ENCODE measurements around the gene LYVE1.

Gene LYVE1

DNA sequence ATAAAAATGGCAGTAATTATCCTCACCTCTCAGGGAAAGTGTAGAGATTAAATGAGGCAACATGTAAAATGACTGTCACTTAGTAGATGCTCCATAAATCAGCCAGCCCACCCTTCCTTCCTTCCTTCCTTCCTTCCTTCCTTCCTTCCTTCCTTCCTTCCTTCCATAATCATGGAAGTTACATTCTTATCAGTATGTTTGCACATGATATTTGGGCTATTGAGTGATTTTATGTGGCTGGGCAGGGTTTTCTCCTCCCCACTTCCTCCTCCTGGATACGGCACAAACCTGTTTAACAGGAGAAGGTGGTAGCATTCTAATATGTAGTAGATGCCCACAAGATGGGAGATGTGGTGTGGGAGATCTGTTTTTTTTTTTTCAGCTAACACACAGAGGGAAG lies 11.9 kb downstream of the LYVE1 start:
- DNase-seq (ENCODE audit: low spot score) = no peak

- no peak for DNase-seq (ENCODE audit: low spot score)
Measured at GRCh38 chr11:10551845-10552352, 16.6 kb downstream of the LYVE1 start.

DNA sequence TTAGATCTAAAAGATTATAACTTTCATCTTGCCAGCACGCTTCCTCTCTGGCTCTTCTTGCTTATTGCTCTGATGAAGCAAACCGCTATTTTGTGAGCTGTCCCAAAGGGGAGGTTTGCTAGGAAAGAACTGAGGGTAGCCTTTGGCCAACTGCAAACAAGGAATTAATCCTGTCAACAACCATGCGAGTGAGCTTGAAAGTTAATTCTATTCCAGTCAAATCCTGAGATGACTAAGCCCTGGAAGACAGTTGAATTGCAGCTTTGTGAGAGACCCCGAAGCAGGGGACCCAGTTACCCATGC lies 17.2 kb downstream of the LYVE1 start:
- no peak for DNase-seq (ENCODE audit: low spot score)

DNA sequence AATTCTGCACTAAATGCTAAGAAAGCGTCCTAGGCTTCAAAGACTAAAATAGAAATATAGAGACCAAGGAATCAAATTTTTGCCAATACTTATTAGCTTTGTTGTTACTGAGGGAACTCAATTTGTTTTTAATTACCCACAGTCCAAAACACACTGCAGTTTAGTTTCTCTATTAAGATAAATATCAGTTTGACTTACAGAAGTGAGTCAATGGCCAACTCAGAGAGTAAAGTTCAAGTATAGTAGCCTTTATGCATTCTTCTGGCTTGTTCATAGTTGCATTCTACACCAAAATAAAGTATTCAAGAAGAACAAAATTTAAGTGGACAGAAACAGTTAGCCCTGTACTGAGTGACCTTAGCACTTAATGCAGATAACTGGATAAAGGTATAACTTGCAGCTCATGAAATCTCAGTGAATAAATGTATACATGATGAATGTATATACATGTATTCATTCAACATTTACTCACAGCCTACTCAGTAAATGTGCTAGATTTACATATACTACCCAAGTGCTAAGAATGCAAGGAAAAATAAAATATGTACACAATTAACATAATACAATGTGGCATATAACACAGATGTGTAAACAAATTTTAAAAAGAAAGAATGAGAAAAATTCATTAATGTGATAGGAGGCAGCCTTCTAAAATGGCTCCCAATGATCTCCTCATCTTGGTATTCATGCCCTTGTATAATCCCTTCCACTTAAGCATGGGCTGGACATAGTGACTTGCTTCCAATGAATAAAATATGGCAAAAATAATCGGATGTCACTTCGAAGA lies 17.8 kb downstream of the LYVE1 start:
- peak; percentile 54 for DNase-seq (ENCODE audit: low spot score)

DNA sequence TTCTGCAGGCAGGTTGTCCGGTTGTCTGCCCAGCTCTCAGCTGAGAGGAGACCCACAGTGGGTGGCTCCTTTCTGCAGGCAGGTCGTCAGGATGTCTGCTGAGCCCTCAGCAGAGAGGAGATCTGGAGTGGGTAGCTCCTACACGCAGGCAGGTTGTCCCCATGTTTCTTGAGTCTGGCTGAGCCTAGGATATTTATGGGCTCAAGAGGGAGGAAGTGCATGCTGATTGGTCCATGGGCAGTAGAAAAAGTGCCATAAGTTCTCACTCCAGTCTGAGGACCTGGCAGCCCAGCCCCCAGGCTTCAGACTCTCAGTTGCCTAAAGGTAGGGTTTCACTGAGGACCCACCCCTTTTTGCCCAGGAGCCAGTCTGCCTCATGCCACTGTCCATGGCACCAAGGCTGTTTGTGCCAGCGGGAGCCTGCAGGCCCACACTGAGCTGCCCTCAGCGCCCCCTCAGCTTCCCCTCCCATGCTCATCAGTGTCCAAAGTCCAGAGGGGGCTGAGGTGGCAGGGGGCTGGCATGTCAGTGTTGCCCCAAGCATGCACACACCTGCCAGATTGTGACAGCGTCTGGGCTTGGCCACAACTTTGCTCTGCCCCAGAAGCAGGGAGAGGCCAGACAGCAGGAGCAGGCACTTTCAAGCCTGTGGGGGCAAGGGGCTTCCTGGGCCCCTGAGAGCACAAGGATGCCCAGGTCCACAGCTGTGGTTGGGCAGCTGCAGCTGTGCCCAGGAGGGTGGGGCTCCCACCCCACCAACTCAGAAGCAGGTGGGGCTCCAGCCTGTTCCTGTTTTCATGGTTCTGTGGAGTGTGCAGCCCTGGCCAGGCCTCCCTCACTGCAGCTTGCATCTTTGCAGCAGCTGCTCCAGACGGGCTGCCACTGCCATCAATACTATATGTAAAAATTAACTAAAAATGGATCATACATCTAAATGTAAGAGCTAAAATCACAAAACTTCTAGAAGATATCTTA lies 23.7 kb downstream of the LYVE1 start:
- no peak for DNase-seq (ENCODE audit: low spot score)

DNA sequence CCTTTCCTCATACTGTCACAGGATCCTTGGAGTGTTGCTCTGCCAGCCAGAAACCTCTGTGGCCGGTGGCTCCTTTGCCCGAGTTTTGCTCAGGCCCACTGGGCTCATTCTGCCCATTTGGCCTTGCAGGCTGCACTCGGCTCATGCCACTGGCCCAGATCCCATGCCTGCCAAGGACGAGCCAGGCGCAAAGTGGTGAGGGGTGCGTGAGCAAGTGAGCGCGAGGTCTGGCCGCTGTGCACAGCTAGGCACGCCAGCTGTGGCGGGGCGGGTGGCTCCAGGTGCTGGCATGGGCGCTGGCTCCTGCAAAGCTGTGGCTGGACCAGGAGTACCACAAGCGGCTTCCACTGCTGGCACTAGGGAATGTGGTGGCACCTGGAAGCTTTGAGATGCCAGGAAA lies 24.7 kb downstream of the LYVE1 start:
- DNase-seq (ENCODE audit: low spot score) = no peak

- DNase-seq (ENCODE audit: low spot score) = no peak
Measured at GRCh38 chr11:10542776-10543175, 25.7 kb downstream of the LYVE1 start.

- DNase-seq (ENCODE audit: low spot score) = no peak
Measured at GRCh38 chr11:10541561-10541930, 26.9 kb downstream of the LYVE1 start.

DNA sequence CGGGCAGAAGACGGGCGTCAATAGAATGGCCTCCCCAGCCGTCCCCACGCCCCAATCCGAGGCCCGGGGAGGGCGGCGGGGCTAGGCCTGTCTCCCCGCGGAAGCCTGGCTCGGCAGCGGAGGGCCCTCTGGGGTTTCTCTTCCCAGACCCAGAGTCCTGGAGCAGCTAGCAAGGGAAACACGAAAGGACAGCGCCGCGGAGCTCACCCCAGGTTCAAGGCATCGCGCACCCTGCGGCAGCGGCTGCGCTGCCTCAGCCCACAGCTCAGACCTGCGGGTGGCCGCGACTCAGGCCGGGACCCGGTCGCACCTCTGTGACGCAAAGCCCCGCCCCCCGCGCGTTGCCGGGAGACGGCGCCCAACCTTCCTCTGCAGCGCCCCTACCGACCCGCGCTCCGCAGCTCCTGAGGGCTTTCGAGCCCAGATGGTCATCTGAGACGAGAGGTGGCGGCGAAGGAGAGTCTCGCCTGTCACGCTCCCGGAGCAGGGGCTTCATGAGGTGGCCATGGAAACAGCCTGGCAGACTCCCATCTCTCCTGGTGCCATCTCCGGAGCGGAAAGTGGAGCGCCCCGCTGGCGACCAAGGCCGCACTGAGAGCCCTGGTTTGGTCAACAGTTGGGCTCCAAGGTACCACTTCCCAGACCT lies 27.4 kb downstream of the LYVE1 start, which contains the start of gene RNF141:
Gene RNF141 (minus strand): TSS at position 273 of the 646 bp plus-strand sequence. CDS start 7,029 bp downstream, outside the sequence.
- peak; percentile 95 for DNase-seq (ENCODE audit: low spot score)

- DNase-seq (ENCODE audit: low spot score) = no peak
Measured at GRCh38 chr11:10540546-10540914, 27.9 kb downstream of the LYVE1 start.

GRCh38 chr11:10539339-10539738 lies 29.1 kb downstream of the LYVE1 start:
- no peak for DNase-seq (ENCODE audit: low spot score)

GRCh38 chr11:10538924-10539323 lies 29.5 kb downstream of the LYVE1 start:
- no peak for DNase-seq (ENCODE audit: low spot score)

DNA sequence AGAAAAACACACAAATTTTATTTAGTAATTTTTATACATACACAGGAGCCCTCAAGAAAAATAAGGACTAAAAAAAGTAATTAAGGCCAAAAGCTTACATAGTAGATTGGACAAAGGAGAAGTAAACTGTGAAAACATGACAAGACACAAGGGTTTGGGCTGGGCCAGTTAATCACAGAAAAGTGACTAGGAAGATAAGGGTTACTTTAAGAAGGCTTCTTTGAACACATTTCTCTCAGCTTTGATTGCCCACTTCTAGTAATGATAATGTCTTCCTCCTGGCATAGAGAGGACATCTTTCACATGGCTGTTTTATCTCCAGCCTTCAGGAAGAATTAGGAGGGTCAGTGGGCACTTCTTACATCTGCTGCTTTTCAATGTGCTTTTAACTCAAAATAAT lies 30.9 kb downstream of the LYVE1 start:
- DNase-seq (ENCODE audit: low spot score) = no peak

- DNase-seq (ENCODE audit: low spot score) = no peak
Measured at GRCh38 chr11:10534316-10534715, 34.1 kb downstream of the LYVE1 start.

- DNase-seq (ENCODE audit: low spot score) = no peak
Measured at GRCh38 chr11:10533323-10533722, 35.1 kb downstream of the LYVE1 start.

- DNase-seq (ENCODE audit: low spot score) = no peak
Measured at GRCh38 chr11:10532526-10532925, 35.9 kb downstream of the LYVE1 start.

DNA sequence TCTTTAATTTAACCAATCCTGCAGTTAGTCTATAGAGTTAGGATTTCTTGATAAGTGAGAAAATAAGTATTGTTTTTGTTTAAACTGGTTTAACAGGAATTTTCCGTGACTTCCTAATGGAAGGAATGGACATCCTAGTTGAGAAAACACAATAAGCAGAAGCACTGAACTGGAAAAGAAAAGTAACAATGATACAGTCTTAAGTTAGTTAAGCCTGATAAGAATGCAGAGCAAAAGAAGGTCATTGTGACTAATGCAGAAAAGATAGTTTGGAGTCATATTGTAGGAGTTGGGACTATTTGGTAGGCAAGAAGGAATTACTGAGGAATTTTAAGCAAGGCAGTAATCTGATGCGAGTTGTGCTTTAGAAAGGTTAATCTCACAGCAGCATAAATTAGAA lies 39.2 kb downstream of the LYVE1 start:
- no peak for DNase-seq (ENCODE audit: low spot score)

DNA sequence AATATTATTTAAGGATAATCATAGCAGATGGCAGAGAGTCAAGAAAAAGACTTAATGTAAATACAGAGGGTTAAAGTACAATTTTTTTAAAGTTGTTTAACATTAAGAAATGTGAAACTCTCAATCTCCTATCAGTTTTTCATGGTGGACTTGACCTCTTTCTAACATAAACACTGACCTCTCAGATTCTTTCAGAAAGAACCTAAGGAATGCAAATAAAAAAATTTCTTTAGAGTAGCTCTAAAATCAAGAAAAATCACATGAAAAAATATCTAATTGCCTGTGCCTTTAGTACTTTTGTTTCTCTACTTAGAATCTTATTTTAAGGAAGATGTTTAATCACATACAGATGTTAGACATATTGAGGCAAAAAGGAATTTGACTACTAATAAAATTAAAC lies 40.3 kb downstream of the LYVE1 start:
- DNase-seq (ENCODE audit: low spot score) = no peak

GRCh38 chr11:10526974-10527918 lies 41.2 kb downstream of the LYVE1 start:
- no peak for DNase-seq (ENCODE audit: low spot score)

- DNase-seq (ENCODE audit: low spot score) = no peak
Measured at GRCh38 chr11:10524471-10524870, 44.0 kb downstream of the LYVE1 start.

GRCh38 chr11:10522921-10523320 lies 45.5 kb downstream of the LYVE1 start:
- DNase-seq (ENCODE audit: low spot score) = no peak

All from AG08395 (cell line).